ENCODE data around the gene ERRFI1. TPM values are rescaled to one million over a fixed set of nuclear protein-coding genes. Genes with fewer than 3 reads are reported as not detected.

Gene ERRFI1
- total RNA-seq, 1 experiment from 2014 or later = 42.6 TPM

DNA sequence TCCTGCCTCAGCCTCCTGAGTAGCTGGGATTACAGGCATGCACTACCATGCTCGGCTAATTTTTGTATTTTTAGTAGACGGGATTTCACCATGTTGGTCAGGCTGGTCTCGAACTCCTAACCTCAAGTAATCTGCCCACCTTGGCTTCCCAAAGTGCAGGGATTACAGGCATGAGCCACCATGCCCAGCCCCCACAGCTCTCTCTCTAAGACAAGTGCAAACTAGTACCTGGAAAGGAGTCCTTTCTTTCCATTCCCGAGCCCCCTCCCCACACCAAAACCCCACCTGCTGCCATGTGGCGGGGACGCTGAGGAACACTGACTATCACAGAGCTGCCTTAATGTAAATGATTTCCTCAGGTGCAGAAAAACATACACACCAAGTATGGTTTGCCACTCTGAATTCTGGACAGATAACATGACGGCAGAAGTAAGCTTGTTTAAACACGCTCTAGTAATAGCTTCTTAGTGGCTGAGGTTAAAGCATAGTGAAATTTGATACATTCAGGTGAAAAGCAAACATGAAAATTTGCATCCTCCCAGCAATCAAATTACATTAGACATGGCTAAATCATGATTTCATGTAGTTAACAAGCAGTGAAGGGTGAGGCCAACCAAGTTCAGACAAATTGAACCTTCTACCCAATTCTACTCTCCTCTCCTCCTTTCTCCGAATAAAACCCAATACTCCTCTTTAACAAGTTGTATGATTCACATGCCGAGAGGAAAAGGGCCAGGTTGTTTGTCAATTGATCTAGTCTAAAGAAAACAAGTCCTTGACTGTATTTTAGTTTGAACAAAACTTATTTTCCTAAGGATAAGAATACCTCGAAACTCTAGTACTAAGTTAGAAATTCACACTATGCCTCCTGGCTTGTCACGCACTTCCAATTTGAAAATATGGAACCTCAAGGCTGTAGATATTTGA lies 19.8 kb downstream of the ERRFI1 start:
- H3K36me3 ChIP-seq (replicated peaks; ENCODE audit: control insufficient read depth, insufficient read depth, low read length) = peaks cover 4% of the 10 kb centered on the region
- H3K4me3 ChIP-seq (ENCODE audit: insufficient read depth, low read depth, low read length) = no peak overlapping the region
- DNase-seq = no peak
- no peaks in the 10 kb centered on the region for H3K27me3 ChIP-seq (ENCODE audit: control insufficient read depth, insufficient read depth, low read length)

DNA sequence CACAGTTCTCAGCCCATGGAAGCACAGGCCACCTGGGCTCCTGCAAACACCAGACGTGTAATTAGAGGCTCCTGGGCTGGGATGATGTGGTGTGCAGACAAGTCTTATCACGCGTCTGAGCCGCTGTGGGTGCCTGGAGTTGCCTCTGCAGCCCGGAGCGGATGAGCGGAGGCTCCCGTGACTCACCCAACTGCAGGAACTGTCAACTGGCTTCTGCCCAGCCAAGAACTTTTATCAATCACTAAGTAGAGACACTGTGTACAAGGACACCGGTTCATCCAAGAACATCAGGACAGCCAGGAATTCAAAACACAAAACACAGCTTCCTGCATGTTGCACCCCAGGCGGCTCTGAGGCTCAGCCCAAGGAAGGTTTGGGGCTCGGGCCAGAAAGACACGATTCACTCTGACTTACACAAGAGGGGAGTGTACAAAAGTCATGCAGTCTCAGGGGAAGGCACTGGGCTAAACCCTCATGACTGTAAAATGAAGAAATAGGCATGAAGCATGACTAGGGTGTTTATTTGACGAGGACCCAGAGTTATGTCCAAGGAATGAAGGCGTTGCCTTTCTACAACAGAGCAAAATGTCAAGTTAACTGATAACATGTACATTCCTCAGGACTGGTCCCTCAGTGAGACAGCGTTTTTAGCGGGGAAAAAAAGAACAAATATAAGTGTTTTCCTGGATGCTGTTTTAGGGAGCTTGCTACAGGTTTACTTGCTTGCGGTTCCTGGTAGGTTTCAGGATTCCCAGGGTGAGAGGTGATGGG lies 21.1 kb downstream of the ERRFI1 start:
- Histone ChIP-seq H3K4me3 (ENCODE audit: insufficient read depth, low read depth, low read length) (no peak overlapping the region), H3K36me3 (replicated peaks; ENCODE audit: control insufficient read depth, insufficient read depth, low read length) (no peaks in the 10 kb centered on the region), H3K27me3 (ENCODE audit: control insufficient read depth, insufficient read depth, low read length) (no peaks in the 10 kb centered on the region)
- DNase-seq = no peak

DNA sequence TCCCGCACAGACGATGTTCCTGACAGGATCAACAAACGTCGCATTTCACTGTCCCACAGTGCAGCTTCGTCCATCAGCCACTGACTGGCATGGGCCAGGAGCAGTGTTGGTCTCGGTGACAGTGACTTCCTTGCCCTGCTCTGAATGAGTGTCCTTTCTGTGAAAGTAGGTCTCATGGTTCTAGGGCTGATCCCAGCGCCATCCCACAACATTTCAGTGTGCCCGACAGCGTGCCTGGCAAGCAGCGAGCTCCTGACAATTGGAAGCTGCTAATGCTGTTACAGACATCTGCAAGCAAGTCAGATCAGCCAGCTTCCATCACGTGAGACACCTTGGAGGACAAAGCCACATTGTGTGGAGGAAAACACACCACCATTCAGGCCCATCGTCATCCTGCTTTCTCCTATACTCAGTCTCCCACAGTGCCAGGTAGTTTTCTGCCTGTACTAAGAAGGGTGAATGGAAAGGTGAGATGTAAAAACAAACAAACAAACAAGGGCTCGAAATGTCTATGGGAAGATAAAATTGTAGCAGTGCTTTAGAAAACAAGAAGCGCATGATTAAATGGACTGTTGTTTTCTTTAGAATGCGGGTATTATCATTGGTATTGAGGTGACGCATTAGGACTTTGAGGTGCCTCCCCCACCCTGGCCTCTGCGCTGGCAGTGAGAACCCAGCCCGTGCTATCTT lies 21.9 kb downstream of the ERRFI1 start:
- no peaks in the 10 kb centered on the region for H3K27me3 ChIP-seq (ENCODE audit: control insufficient read depth, insufficient read depth, low read length)
- no peak overlapping the region for H3K4me3 ChIP-seq (ENCODE audit: insufficient read depth, low read depth, low read length)
- DNase-seq = no peak

DNA sequence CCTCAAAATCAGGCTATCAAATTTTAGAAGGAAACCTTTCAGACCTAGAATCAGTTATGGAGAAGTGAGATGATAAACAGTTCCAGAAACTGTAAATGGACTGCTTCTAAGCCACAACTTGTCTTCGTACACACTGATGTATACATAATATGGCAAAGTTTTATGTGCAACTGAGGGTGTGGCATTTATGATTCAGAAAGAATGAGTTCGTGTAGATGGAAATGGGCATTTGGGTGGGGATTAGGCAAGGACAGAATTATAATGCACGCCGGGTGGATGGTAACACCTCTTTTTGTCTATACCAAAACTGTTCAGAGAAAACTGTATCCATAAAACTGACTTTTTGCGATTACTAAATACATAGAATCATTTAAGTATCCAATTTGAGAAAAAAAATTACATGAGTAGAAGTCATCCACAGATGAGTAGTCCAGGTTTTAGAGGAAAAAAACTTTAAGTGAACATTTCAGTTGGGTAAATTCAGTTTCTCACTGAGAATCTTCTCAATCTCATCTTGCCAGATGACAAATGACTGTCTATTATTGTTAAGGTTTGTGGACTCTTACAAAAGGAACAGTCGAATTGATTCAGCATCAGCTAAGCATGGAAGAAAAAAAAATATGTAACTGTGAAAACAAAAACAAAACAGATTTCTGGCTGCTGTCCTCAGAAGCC lies 22.5 kb downstream of the ERRFI1 start:
- no peak overlapping the region for H3K4me3 ChIP-seq (ENCODE audit: insufficient read depth, low read depth, low read length)
- DNase-seq = no peak
- H3K27me3 ChIP-seq (ENCODE audit: control insufficient read depth, insufficient read depth, low read length) = no peaks in the 10 kb centered on the region
- H3K36me3 ChIP-seq (replicated peaks; ENCODE audit: control insufficient read depth, insufficient read depth, low read length) = no peaks in the 10 kb centered on the region

More for the DNA sequence above, 21.9 kb downstream of the ERRFI1 start:
- H3K36me3 ChIP-seq (replicated peaks; ENCODE audit: control insufficient read depth, insufficient read depth, low read length) = no peaks in the 10 kb centered on the region

DNA sequence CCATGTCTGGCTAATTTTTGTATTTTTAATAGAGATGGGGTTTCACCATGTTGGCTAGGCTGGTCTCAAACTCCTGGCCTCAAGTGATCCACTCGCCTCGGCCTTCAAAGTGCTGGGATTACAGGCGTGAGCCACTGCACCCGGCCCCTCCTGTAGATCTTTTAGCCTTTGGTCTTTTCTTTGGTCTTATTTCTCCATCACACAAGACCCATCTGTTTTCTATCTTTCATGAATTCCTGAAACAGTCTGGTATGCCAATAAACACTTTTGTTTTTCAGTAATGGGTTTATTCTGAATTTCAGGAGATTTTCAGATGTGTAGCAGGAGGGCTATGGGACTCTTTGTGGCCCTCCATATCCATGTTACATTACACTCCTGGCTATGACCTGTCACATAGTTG lies 23.2 kb downstream of the ERRFI1 start:
- no peak for DNase-seq
- H3K4me3 ChIP-seq (ENCODE audit: insufficient read depth, low read depth, low read length) = no peak overlapping the region
- H3K27me3 ChIP-seq (ENCODE audit: control insufficient read depth, insufficient read depth, low read length) = no peaks in the 10 kb centered on the region
- no peaks in the 10 kb centered on the region for H3K36me3 ChIP-seq (replicated peaks; ENCODE audit: control insufficient read depth, insufficient read depth, low read length)

DNA sequence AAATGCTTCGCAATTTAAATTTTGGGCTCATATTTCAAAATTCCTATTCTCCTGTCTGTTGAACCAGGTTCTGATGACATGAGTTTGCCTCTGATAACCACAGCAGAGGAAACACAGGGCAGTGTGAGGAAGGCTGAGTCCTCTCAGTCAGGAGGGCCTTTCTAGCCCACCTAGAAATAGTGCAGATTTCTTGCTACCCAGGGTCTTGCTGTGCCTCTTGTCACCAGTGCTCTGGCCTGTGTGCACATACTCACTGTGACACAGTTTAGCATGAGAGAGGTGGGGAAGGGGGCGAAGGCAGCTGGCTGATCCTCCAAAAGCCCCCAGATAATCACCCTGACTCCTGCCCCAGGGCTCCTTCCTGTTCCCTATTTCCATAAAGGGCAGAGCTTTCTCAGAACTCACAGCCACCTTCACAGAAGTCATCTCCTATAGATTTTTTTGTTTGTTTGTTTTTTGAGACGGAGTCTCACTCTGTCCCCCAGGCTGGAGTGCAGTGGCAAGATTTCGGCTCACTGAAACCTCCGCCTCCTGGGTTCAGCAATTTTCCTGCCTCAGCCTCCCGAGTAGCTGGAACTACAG lies 23.7 kb downstream of the ERRFI1 start:
- no peak for DNase-seq
- Histone ChIP-seq H3K36me3 (replicated peaks; ENCODE audit: control insufficient read depth, insufficient read depth, low read length) (no peaks in the 10 kb centered on the region), H3K27me3 (ENCODE audit: control insufficient read depth, insufficient read depth, low read length) (no peaks in the 10 kb centered on the region), H3K4me3 (ENCODE audit: insufficient read depth, low read depth, low read length) (no peak overlapping the region)

- no peak for DNase-seq
- Histone ChIP-seq H3K36me3 (replicated peaks; ENCODE audit: control insufficient read depth, insufficient read depth, low read length) (no peaks in the 10 kb centered on the region), H3K27me3 (ENCODE audit: control insufficient read depth, insufficient read depth, low read length) (no peaks in the 10 kb centered on the region), H3K4me3 (ENCODE audit: insufficient read depth, low read depth, low read length) (no peak overlapping the region)
Observed at GRCh38 chr1:7995437-7995836, 30.7 kb downstream of the ERRFI1 start.

DNA sequence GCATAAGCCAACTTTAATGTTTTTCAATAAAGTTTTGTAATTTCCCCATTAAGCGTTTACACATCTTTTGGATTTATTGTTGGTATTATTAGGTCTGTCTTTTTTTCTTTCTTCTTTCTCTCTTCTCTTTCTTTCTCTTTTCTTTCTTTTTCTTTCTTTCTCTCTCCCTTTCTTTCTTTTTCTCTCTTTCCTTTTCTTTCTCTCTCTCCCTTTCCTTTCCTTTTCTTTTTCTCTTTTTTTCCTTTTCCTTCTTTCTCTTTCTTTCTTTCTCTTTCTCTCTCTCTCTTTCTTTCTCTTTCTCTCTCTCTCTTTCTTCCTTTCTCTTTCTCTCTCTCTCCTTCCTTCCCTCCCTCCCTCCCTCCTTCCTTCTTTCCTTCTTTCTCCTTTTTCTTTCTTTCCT lies 31.3 kb downstream of the ERRFI1 start:
- DNase-seq = no peak

GRCh38 chr1:7993593-7994479 lies 32.3 kb downstream of the ERRFI1 start:
- Histone ChIP-seq H3K27me3 (ENCODE audit: control insufficient read depth, insufficient read depth, low read length) (no peaks in the 10 kb centered on the region), H3K4me3 (ENCODE audit: insufficient read depth, low read depth, low read length) (no peak overlapping the region), H3K36me3 (replicated peaks; ENCODE audit: control insufficient read depth, insufficient read depth, low read length) (no peaks in the 10 kb centered on the region)
- DNase-seq = no peak

More for the DNA sequence above, 31.3 kb downstream of the ERRFI1 start:
- no peaks in the 10 kb centered on the region for H3K36me3 ChIP-seq (replicated peaks; ENCODE audit: control insufficient read depth, insufficient read depth, low read length)
- no peaks in the 10 kb centered on the region for H3K27me3 ChIP-seq (ENCODE audit: control insufficient read depth, insufficient read depth, low read length)
- no peak overlapping the region for H3K4me3 ChIP-seq (ENCODE audit: insufficient read depth, low read depth, low read length)

GRCh38 chr1:7992885-7993284 lies 33.2 kb downstream of the ERRFI1 start:
- no peak for DNase-seq
- no peak overlapping the region for H3K4me3 ChIP-seq (ENCODE audit: insufficient read depth, low read depth, low read length)
- H3K36me3 ChIP-seq (replicated peaks; ENCODE audit: control insufficient read depth, insufficient read depth, low read length) = peaks cover under 1% of the 10 kb centered on the region; the same call in 1 of the 2 replicates
- H3K27me3 ChIP-seq (ENCODE audit: control insufficient read depth, insufficient read depth, low read length) = no peaks in the 10 kb centered on the region

DNA sequence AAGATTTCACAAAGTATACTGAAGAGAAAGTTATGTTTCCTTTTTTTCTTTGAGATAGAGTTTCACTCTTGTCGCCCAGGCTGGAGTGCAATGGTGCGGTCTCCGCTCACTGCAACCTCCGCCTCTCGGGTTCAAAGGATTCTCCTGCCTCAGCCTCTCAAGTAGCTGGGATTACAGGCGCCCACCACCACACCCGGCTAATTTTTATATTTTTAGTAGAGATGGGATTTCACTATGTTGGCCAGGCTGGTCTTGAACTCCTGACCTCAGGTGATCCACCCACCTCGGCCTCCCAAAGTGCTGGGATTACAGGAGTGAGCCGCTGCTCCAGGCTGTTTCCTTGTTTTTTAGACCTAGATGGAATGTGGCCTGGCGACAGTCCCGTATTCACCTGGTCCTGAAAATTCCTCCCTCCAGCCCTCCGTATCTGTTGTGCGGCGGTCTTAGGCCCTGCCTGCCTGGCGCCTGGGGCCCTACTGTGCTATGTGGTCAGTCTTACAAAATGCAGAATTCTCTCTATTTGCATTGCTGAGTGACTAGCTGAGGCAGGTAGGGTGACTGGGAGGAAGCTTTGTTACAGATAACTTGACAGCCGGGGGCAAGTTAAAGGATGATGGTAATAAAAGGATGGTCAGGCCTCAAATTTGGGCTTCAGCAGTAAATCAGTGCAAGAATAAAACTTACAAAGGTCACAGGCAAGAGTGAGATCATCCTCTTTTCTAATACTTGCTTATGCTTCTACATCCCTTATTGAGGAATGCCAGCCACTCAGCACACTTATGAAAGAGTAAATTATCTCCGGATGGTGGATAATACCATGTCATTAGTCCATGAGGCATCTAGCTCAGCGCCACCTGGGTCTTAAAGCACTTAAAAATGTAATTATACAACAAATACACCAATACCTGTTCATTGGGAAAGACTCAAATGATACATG lies 34.3 kb downstream of the ERRFI1 start:
- Histone ChIP-seq H3K27me3 (ENCODE audit: control insufficient read depth, insufficient read depth, low read length) (no peaks in the 10 kb centered on the region), H3K36me3 (replicated peaks; ENCODE audit: control insufficient read depth, insufficient read depth, low read length) (peaks cover 2% of the 10 kb centered on the region; the same call in 1 of the 2 replicates), H3K4me3 (ENCODE audit: insufficient read depth, low read depth, low read length) (no peak overlapping the region)
- peak; percentile 87 for DNase-seq

- Histone ChIP-seq H3K27me3 (ENCODE audit: control insufficient read depth, insufficient read depth, low read length) (no peaks in the 10 kb centered on the region), H3K4me3 (ENCODE audit: insufficient read depth, low read depth, low read length) (no peak overlapping the region), H3K36me3 (replicated peaks; ENCODE audit: control insufficient read depth, insufficient read depth, low read length) (peaks cover 7% of the 10 kb centered on the region)
- no peak for DNase-seq
Observed at GRCh38 chr1:7989762-7990428, 36.2 kb downstream of the ERRFI1 start.

All from H7 (cell line).